GM23338 (cell line): ENCODE data around the gene PTPRN2. TPM values are rescaled to one million over a fixed set of nuclear protein-coding genes. Genes with fewer than 3 reads are reported as not detected.

Experiments
- ATAC-seq: fragments of 200-7000 bp; cut with Tn5 transposase; 3 replicates; pipeline ENCODE4 v1.9.1; 2020
- DNase-seq: peaks from one replicate; pipeline ENCODE4 v3.0.0-alpha.2; 2015; ENCODE audit warnings: low spot score
- H2AFZ ChIP-seq: fragments of 200-600 bp; sonication (generic); 2 replicates; pipeline ENCODE4 v1.8.0; 2016; ENCODE audit warnings: antibody characterized with exemption, mild to moderate bottlenecking, moderate library complexity
- H3F3A ChIP-seq: fragments of 200-600 bp; sonication (generic); replicated peaks from 2 replicates; pipeline ENCODE4 v1.8.0; 2017; ENCODE audit warnings: antibody characterized with exemption, mixed run types, low read depth
- H3K27ac ChIP-seq: fragments of 200-600 bp; sonication (generic); 2 replicates; pipeline ENCODE4 v1.6.1; 2016; ENCODE audit warnings: low read depth
- H3K27me3 ChIP-seq: fragments of 200-600 bp; sonication (generic); 2 replicates; pipeline ENCODE4 v1.8.0; 2016; ENCODE audit warnings: mild to moderate bottlenecking, mixed run types, moderate library complexity; ENCODE audit not compliant: insufficient read depth
- H3K36me3 ChIP-seq: fragments of 200-600 bp; sonication (generic); 2 replicates; pipeline ENCODE4 v1.8.0; 2016; ENCODE audit warnings: mild to moderate bottlenecking; ENCODE audit not compliant: insufficient read depth
- H3K4me1 ChIP-seq: fragments of 200-600 bp; sonication (generic); 2 replicates; pipeline ENCODE4 v1.8.0; 2016; ENCODE audit warnings: mild to moderate bottlenecking, moderate library complexity; ENCODE audit not compliant: insufficient read depth
- H3K4me2 ChIP-seq: fragments of 200-600 bp; sonication (generic); 2 replicates; pipeline ENCODE4 v1.7.1; 2017; ENCODE audit warnings: mixed run types
- H3K4me3 ChIP-seq: fragments of 200-600 bp; sonication (generic); 2 replicates; pipeline ENCODE4 v1.6.1; 2016; ENCODE audit warnings: mixed run types
- H3K79me2 ChIP-seq: fragments of 200-600 bp; sonication (generic); replicated peaks from 2 replicates; pipeline ENCODE4 v1.8.0; 2017; ENCODE audit warnings: mild to moderate bottlenecking; ENCODE audit not compliant: insufficient read depth
- H3K9me2 ChIP-seq: fragments of 200-600 bp; sonication (generic); 2 replicates; pipeline ENCODE4 v1.8.0; 2017; ENCODE audit not compliant: insufficient read depth
- H4K20me1 ChIP-seq: fragments of 200-600 bp; sonication (generic); replicated peaks from 2 replicates; pipeline ENCODE4 v1.8.0; 2017; ENCODE audit warnings: mild to moderate bottlenecking; ENCODE audit not compliant: insufficient read depth
- H3K27ac Mint-ChIP-seq: 2 replicates; pipeline ENCODE4 v1.8.0; 2020; ENCODE audit warnings: inconsistent platforms, mild to moderate bottlenecking, moderate library complexity, mixed read lengths
- H3K27me3 Mint-ChIP-seq: 3 replicates; pipeline ENCODE4 v1.8.0; 2022; ENCODE audit warnings: low read depth, mild to moderate bottlenecking, moderate library complexity, mixed read lengths, inconsistent platforms; ENCODE audit not compliant: insufficient read depth, poor library complexity
- H3K36me3 Mint-ChIP-seq: 3 replicates; pipeline ENCODE4 v1.8.0; 2021; ENCODE audit warnings: low read depth, mild to moderate bottlenecking, inconsistent platforms, moderate library complexity, mixed read lengths
- H3K4me1 Mint-ChIP-seq: 3 replicates; pipeline ENCODE4 v1.8.0; 2020; ENCODE audit warnings: mild to moderate bottlenecking, inconsistent platforms, mixed read lengths
- H3K4me3 Mint-ChIP-seq: 3 replicates; pipeline ENCODE4 v1.8.0; 2021; ENCODE audit warnings: moderate library complexity, mild to moderate bottlenecking, inconsistent platforms, mixed read lengths
- H3K9me3 Mint-ChIP-seq: 3 replicates; pipeline ENCODE4 v1.8.0; 2020; ENCODE audit warnings: moderate library complexity, mild to moderate bottlenecking, inconsistent platforms, mixed read lengths
- CREB1 ChIP-seq: fragments of 250-450 bp; sonication (Bioruptor Pico); IDR thresholded peaks from 2 replicates; pipeline ENCODE4 v1.5.0; 2020; ENCODE audit warnings: low read depth, mild to moderate bottlenecking, moderate library complexity
- CTCF ChIP-seq, 2 experiments: fragments of 200-600 bp in 1 of 2; sonication (generic) in 1 of 2; conservative IDR thresholded peaks; 2 replicates each; pipeline versions ENCODE4 v1.5.1 to v1.6.1; 2016 to 2017; ENCODE audit warnings: antibody characterized with exemption in 2 of 2, low read depth in 2 of 2, mild to moderate bottlenecking in 2 of 2, moderate library complexity in 1 of 2
- ETS1 ChIP-seq: IDR thresholded peaks from 2 replicates; pipeline ENCODE4 v1.6.1; 2016; ENCODE audit warnings: antibody characterized with exemption
- EZH2 ChIP-seq: fragments of 200-600 bp; sonication (generic); IDR thresholded peaks from one replicate; pipeline ENCODE4 v1.8.0; 2017; ENCODE audit warnings: antibody characterized with exemption, mild to moderate bottlenecking, low read depth; ENCODE audit not compliant: unreplicated experiment
- EZH2phosphoT487 ChIP-seq: fragments of 200-600 bp; sonication (generic); IDR thresholded peaks from one replicate; pipeline ENCODE4 v1.8.1; 2018; ENCODE audit warnings: antibody characterized with exemption; ENCODE audit not compliant: unreplicated experiment
- JUNB ChIP-seq: IDR thresholded peaks from one replicate; pipeline ENCODE4 v1.6.1; 2016; ENCODE audit warnings: antibody characterized with exemption; ENCODE audit not compliant: unreplicated experiment
- NANOG ChIP-seq: IDR thresholded peaks from 2 replicates; pipeline ENCODE4 v1.6.1; 2016; ENCODE audit warnings: antibody characterized with exemption, borderline replicate concordance
- POLR2AphosphoS5 ChIP-seq: IDR thresholded peaks from 2 replicates; pipeline ENCODE4 v1.6.1; 2016; ENCODE audit warnings: antibody characterized with exemption, low read depth
- REST ChIP-seq: IDR thresholded peaks from one replicate; pipeline ENCODE4 v1.6.1; 2018; ENCODE audit warnings: antibody characterized with exemption; ENCODE audit not compliant: unreplicated experiment
- STAT1 ChIP-seq: IDR thresholded peaks from one replicate; pipeline ENCODE4 v1.6.1; 2016; ENCODE audit warnings: antibody characterized with exemption; ENCODE audit not compliant: unreplicated experiment
- ZNF114 ChIP-seq: fragments of 250-450 bp; sonication (Bioruptor Pico); IDR thresholded peaks from 2 replicates; pipeline ENCODE4 v1.5.0; 2020; ENCODE audit warnings: mild to moderate bottlenecking, moderate library complexity
- ZNF331 ChIP-seq: fragments of 250-450 bp; sonication (Bioruptor Pico); IDR thresholded peaks from 2 replicates; pipeline ENCODE4 v1.5.0; 2020; ENCODE audit warnings: low read depth, mild to moderate bottlenecking, moderate library complexity
- ZNF462 ChIP-seq: fragments of 250-450 bp; sonication (Bioruptor Pico); IDR thresholded peaks from 2 replicates; pipeline ENCODE4 v1.5.0; 2020; ENCODE audit warnings: mild to moderate bottlenecking, moderate library complexity
- polyA plus RNA-seq: library from polyadenylated mRNA; unstranded; fragments of >200 nt; fragmentation: Nextera tagmentation; extraction: Ambion mirVana; gene quantifications from 2 replicates; pipeline ENCODE4 v1.2.1, GENCODE V29; 2016
- total RNA-seq: library from RNA; depleted of rRNA; stranded (reverse); fragments of >200 nt; shearing (Covaris generic); gene quantifications from 2 replicates; pipeline ENCODE4 v1.2.3, GENCODE V29; 2014

The PTPRN2 gene
- total and polyA plus RNA-seq, 2 experiments from 2014 or later = 0.87 to 4.0 TPM

GRCh38 chr7:157514306-157514705 is 1073.3 kb downstream of the PTPRN2 start:
- Histone ChIP-seq H3K27ac (no peak overlapping the region), H3K79me2 (no peaks in the 10 kb centered on the region), H3K36me3 (no peaks in the 10 kb centered on the region), H3K27me3 (no peaks in the 10 kb centered on the region), H3K4me3 (no peak overlapping the region), H3F3A (no peaks in the 10 kb centered on the region), H3K9me2 (no peaks in the 10 kb centered on the region), H4K20me1 (no peaks in the 10 kb centered on the region), H3K4me1 (no peaks in the 10 kb centered on the region), H3K4me2 (no peak overlapping the region), H2AFZ (no peak overlapping the region)
- ATAC-seq (no peak), DNase-seq (no peak)
- Mint-ChIP-seq H3K27me3 (peaks cover 7% of the 10 kb centered on the region), H3K27ac (no peak overlapping the region), H3K4me3 (no peak overlapping the region), H3K36me3 (peaks cover 24% of the 10 kb centered on the region), H3K4me1 (no peaks in the 10 kb centered on the region), H3K9me3 (peaks cover 96% of the 10 kb centered on the region)
- no peak for TF ChIP-seq ZNF462 (CRISPR knock-in tag)
- TF ChIP-seq POLR2AphosphoS5 = no peak
- TF ChIP-seq EZH2phosphoT487 = no peak
- no peak for TF ChIP-seq JUNB
- TF ChIP-seq CREB1 (CRISPR knock-in tag) = no peak
- no peak for TF ChIP-seq STAT1
- TF ChIP-seq REST = no peak
- no peak for TF ChIP-seq CTCF (conservative IDR thresholded peaks at IDR 0.05; ENCODE audit: low read depth in 2 of 2)
- TF ChIP-seq ZNF114 (CRISPR knock-in tag) = no peak
- TF ChIP-seq ZNF331 = no peak
- TF ChIP-seq EZH2 = no peak
- no peak for TF ChIP-seq NANOG
- no peak for TF ChIP-seq ETS1
